BE2C (cell line): ENCODE results near the gene PRC1.

Experiments
- DNase-seq: peaks from one replicate; pipeline ENCODE4 v3.0.0-alpha.2; 2020
- H3K27me3 ChIP-seq: fragments of 250-450 bp; sonication (Bioruptor Pico); 2 replicates; pipeline ENCODE4 v1.5.1; 2020; ENCODE audit warnings: mild to moderate bottlenecking
- H3K36me3 ChIP-seq: fragments of 250-450 bp; sonication (Bioruptor Pico); 2 replicates; pipeline ENCODE4 v1.5.1; 2020; ENCODE audit warnings: mild to moderate bottlenecking
- H3K4me1 ChIP-seq: fragments of 250-450 bp; sonication (Bioruptor Pico); 2 replicates; pipeline ENCODE4 v1.5.1; 2020
- H3K4me3 ChIP-seq: 2 replicates; pipeline ENCODE4 v1.5.1; 2011; ENCODE audit warnings: low read depth, low read length
- H3K9me3 ChIP-seq: fragments of 250-450 bp; sonication (Bioruptor Pico); 2 replicates; pipeline ENCODE4 v1.5.1; 2020
- TF ChIP-seq, protein P1 (sequence below): IDR thresholded peaks from 2 replicates; pipeline ENCODE4 v1.5.1; 2012; ENCODE audit warnings: mild to moderate bottlenecking, low read depth, low read length

The PRC1 gene

DNA sequence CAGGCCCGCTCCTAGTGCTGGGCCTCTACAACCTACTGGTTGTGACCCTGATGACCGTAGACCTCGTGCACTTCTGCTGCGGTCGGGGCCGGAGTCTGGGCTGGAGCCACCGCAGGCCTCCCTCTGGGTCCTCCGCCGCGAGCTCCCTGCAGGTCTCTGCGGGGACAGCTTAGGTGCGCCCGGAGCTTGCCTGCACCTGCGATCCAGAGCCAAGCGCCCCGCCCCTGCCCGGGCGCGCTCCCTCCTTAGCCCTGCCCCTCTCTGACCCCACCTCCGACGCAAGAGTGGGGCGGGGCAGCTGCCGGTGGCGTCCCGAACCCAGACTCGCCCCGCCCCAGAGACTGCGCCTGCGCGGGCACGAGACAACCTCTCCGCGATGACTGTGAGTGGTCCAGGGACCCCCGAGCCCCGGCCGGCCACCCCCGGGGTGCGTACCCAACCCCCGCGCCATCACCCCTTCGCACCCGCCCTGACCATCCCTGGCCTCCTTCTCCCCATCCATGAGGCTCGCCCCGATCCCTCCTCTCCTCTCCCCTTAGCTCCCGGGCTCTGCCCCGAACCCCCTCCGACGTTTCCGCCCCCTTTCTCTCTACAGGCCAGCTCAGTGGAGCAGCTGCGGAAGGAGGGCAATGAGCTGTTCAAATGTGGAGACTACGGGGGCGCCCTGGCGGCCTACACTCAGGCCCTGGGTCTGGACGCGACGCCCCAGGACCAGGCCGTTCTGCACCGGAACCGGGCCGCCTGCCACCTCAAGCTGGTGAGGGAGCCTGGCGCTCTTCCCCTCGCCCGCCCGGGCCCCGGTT, 59.2 kb downstream of the PRC1 start, which contains the start of gene UNC45A:
UNC45A (plus strand) TSS at position 337 of the 803 bp plus-strand sequence; CDS start at position 377, 40 bp downstream.
- Histone ChIP-seq H3K9me3 (no peaks in the 10 kb centered on the region), H3K36me3 (peaks cover 17% of the 10 kb centered on the region), H3K27me3 (no peaks in the 10 kb centered on the region), H3K4me1 (0 out of 2 replicates have a peak, but pooled peaks cover 3% of the 10 kb centered on the region), H3K4me3 (peak within 1 kb of the TSS; percentile 62)
- TF ChIP-seq, protein P1, sequence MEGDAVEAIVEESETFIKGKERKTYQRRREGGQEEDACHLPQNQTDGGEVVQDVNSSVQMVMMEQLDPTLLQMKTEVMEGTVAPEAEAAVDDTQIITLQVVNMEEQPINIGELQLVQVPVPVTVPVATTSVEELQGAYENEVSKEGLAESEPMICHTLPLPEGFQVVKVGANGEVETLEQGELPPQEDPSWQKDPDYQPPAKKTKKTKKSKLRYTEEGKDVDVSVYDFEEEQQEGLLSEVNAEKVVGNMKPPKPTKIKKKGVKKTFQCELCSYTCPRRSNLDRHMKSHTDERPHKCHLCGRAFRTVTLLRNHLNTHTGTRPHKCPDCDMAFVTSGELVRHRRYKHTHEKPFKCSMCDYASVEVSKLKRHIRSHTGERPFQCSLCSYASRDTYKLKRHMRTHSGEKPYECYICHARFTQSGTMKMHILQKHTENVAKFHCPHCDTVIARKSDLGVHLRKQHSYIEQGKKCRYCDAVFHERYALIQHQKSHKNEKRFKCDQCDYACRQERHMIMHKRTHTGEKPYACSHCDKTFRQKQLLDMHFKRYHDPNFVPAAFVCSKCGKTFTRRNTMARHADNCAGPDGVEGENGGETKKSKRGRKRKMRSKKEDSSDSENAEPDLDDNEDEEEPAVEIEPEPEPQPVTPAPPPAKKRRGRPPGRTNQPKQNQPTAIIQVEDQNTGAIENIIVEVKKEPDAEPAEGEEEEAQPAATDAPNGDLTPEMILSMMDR: no peak
- DNase-seq: peak; percentile 96

DNA sequence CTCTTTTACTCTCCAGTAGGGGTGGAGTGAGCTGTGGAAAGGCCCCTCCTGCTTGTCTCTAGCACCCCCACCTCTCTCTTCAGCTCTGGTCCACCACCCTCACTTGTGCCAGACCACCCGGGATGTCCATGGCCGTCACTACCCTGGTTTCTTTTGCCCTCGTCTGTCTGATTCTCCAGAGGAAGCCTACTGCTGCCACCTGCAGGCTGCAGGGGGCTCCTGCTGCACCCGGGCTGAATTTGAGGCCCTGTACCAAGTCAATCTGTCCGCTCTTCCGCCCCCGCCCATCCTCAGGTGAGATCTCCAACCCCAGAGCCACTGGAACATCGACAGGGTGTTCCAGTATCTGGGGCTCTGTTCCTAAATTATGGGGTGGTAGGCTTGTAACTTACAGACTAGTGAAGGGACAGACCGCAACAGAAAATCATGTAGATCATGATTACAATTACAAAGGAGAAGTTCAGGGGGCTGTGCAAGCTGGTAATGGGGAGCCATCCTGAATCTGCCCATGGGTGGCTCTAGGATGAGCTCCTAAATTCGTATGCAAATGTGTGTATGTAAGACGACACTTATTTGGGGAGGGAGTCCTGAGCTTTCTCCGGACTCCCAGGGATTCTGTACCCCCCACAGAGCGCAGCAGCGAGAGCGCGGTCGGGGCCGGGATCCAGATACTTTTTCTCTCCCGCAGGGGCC, 59.9 kb downstream of the PRC1 start:
- TF ChIP-seq, protein P1: peak; percentile 94
- peak; percentile 91 for DNase-seq
- H3K27me3 ChIP-seq: no peaks in the 10 kb centered on the region
- 0 out of 2 replicates have a peak, but pooled peaks cover 3% of the 10 kb centered on the region for H3K4me1 ChIP-seq
- peak overlapping the region; percentile 62 for H3K4me3 ChIP-seq
- H3K36me3 ChIP-seq: peaks cover 9% of the 10 kb centered on the region
- no peaks in the 10 kb centered on the region for H3K9me3 ChIP-seq

DNA sequence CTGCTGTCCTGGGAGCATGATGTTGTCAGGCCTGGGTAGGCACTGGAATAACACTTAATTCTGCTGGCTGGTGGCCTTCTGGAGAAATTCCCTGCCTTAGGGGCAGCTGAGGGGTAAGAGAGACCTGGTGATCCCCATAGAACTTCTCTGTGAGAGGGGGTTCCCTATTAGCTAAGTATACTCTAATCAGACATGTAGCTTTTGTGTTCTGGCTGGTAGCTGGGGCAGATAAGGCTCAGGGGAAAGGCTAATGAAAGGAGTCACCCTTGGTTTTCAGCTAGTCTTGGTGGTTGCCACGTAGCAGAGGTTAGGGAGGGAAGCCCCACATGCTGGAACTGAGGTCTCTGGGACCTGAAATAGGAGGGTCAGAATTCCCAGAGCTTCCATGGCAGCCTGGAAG, 61.0 kb downstream of the PRC1 start:
- 0 out of 2 replicates have a peak, but pooled peaks cover under 1% of the 10 kb centered on the region for H3K36me3 ChIP-seq
- no peaks in the 10 kb centered on the region for H3K9me3 ChIP-seq
- H3K4me3 ChIP-seq: no peak overlapping the region
- H3K4me1 ChIP-seq: 0 out of 2 replicates have a peak, but pooled peaks cover 3% of the 10 kb centered on the region
- TF ChIP-seq, protein P1: no peak
- DNase-seq: no peak
- no peaks in the 10 kb centered on the region for H3K27me3 ChIP-seq

DNA sequence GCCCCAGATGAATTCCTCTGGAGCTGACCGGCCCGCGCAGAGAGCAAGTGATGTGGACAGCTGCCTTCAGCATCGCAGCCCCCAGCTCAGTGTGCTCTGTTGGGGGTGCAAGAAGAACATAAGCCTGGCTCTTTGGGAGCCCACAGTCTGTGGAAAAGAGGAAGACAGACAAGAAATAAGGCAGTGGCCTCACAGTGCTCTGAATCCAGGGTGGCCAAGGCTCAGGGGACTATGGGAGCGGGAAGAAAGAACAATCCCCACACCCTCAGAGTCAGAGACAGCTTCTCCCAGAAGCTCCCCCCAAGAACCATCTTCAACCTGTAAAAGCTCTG, 61.7 kb downstream of the PRC1 start:
- H3K4me1 ChIP-seq: 0 out of 2 replicates have a peak, but pooled peaks cover 3% of the 10 kb centered on the region
- no peaks in the 10 kb centered on the region for H3K27me3 ChIP-seq
- DNase-seq: no peak
- H3K9me3 ChIP-seq: no peaks in the 10 kb centered on the region
- H3K36me3 ChIP-seq: no peaks in the 10 kb centered on the region
- H3K4me3 ChIP-seq: peak overlapping the region; percentile 95
- TF ChIP-seq, protein P1: no peak

DNA sequence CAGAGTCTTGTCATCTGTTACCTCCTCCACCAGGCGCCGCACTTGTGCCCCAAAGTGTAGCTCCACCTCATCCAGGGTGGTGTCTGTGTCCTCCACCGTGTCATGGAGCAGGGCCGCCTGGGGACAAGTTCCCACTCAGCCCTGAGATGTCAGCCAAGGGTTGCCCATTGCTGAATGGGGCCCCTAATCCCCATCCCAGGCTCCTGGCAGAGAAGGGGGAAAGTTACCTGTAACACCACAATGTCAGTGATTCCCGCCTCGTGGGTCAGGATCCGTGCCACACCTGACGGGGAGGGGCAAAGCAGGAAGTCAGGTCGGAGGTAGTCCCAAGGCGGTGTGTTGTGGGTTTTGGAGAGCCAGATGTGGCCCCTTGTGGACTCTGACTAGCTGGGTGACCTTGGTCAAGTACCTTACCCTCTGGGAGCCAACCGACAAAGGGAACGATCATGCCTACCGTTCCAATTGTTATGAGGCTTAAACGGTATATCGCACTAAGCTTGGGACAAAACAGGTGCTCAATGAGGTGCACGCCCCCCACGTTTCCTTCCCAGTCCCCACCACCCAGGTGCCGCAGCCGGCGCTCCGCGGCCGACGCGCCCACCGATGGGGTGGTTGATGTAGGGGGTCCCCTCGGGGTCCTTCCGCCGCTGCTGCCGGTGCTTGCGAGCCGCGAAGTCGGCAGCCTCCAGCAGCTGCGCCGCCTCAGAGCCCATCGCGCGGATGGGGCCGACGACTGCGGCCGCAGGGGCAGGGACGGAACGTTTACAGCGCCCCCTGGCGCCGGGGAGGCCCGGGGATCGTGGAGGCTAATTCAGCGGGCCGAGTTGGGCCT, 62.3 kb downstream of the PRC1 start, which contains the start of gene HDDC3:
HDDC3 (minus strand) TSS at position 722 of the 832 bp plus-strand sequence; CDS start at position 713, 9 bp downstream.
- Histone ChIP-seq H3K4me3 (peak within 1 kb of the TSS; percentile 95), H3K9me3 (no peaks in the 10 kb centered on the region), H3K36me3 (no peaks in the 10 kb centered on the region), H3K4me1 (0 out of 2 replicates have a peak, but pooled peaks cover 3% of the 10 kb centered on the region), H3K27me3 (no peaks in the 10 kb centered on the region)
- DNase-seq: peak; percentile 94
- TF ChIP-seq, protein P1: peak; percentile 88
